ENCODE results near the gene KIF13A. TPM values are rescaled to one million over a fixed set of nuclear protein-coding genes. Genes with fewer than 3 reads are reported as not detected.

KIF13A gene
- total RNA-seq, 1 experiment from 2014 or later: 24.1 TPM

DNA sequence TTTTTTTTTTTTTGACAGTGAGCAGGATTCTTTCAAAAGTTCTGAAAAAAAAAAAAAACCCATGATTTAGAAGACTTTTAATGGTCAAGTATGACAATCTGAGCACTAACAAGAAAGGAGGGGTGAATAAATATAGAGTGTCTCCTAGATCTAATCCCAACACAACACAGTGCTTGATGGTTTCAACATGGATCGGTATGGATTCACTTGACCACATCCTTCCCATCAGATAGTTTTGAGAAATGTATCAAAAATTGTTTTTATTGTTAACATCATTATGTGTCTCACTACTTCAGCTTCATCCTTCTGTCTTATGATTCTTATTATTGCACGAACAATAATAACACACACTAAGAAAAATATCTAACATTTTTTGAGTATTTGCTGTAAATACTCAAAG, 21.0 kb downstream of the KIF13A start:
- no peaks in the 10 kb centered on the region for H3K36me3 Mint-ChIP-seq (ENCODE audit: insufficient read depth, unreplicated experiment)
- H3K9me3 Mint-ChIP-seq (ENCODE audit: unreplicated experiment): no peaks in the 10 kb centered on the region
- no peak for DNase-seq (ENCODE audit: unreplicated experiment)
- no TSS peak for BruUV-seq (replicated peaks)
- H3K4me1 Mint-ChIP-seq (ENCODE audit: insufficient read depth, unreplicated experiment): peaks cover 34% of the 10 kb centered on the region
- intact Hi-C loops (cut with micrococcal nuclease): no loop called here
- TF ChIP-seq, protein P1, sequence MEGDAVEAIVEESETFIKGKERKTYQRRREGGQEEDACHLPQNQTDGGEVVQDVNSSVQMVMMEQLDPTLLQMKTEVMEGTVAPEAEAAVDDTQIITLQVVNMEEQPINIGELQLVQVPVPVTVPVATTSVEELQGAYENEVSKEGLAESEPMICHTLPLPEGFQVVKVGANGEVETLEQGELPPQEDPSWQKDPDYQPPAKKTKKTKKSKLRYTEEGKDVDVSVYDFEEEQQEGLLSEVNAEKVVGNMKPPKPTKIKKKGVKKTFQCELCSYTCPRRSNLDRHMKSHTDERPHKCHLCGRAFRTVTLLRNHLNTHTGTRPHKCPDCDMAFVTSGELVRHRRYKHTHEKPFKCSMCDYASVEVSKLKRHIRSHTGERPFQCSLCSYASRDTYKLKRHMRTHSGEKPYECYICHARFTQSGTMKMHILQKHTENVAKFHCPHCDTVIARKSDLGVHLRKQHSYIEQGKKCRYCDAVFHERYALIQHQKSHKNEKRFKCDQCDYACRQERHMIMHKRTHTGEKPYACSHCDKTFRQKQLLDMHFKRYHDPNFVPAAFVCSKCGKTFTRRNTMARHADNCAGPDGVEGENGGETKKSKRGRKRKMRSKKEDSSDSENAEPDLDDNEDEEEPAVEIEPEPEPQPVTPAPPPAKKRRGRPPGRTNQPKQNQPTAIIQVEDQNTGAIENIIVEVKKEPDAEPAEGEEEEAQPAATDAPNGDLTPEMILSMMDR (IDR thresholded peaks at IDR 0.05; ENCODE audit: unreplicated experiment): no peak
- H3K27me3 Mint-ChIP-seq (ENCODE audit: insufficient read depth, unreplicated experiment): no peaks in the 10 kb centered on the region
- H3K4me3 Mint-ChIP-seq (ENCODE audit: unreplicated experiment): no peak overlapping the region
- ChIA-PET POLR2A (interaction anchor here (1.3 to 1.9 kb wide), 2 partner anchors 9 to 14 kb away, joined by 3 to 5 read pairs; no protein-coding TSS in a partner anchor), CTCF (no interaction called here)
- H3K27ac Mint-ChIP-seq (ENCODE audit: low read depth, unreplicated experiment): no peak overlapping the region

- H3K36me3 Mint-ChIP-seq (ENCODE audit: insufficient read depth, unreplicated experiment): no peaks in the 10 kb centered on the region
- H3K27me3 Mint-ChIP-seq (ENCODE audit: insufficient read depth, unreplicated experiment): no peaks in the 10 kb centered on the region
- H3K4me1 Mint-ChIP-seq (ENCODE audit: insufficient read depth, unreplicated experiment): peaks cover 23% of the 10 kb centered on the region
- H3K4me3 Mint-ChIP-seq (ENCODE audit: unreplicated experiment): no peak overlapping the region
- H3K27ac Mint-ChIP-seq (ENCODE audit: low read depth, unreplicated experiment): no peak overlapping the region
- no TSS peak for BruUV-seq (replicated peaks)
- no peaks in the 10 kb centered on the region for H3K9me3 Mint-ChIP-seq (ENCODE audit: unreplicated experiment)
- POLR2A ChIA-PET: interaction anchor here (0.6 to 1.9 kb wide), 4 partner anchors 9 to 15 kb away, joined by 3 to 5 read pairs (median 3); no protein-coding TSS in a partner anchor
- TF ChIP-seq, protein P1 (IDR thresholded peaks at IDR 0.05; ENCODE audit: unreplicated experiment): no peak
- CTCF ChIA-PET: no interaction called here
- DNase-seq (ENCODE audit: unreplicated experiment): no peak
- intact Hi-C loops (cut with micrococcal nuclease): no loop called here
Observed at GRCh38 chr6:17965397-17965796, 22.0 kb downstream of the KIF13A start.

DNA sequence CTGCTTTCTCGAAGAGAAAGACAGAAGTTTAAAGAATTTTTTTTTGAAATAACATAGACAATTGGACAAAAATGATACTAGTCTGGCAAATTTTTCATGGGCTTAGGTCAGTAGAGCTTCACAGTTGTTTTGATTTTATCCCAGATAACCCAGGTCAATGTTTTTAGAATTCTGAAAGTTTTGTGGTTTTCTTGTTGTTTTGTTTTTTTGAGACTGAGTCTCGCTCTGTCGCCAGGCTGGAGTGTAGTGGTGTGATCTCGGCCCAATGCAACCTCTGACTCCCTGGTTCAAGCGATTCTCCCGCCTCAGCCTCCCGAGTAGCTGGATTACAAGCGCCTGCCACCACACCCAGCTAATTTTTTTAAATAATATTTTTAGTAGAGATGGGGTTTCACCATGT, 22.8 kb downstream of the KIF13A start:
- Mint-ChIP-seq H3K36me3 (ENCODE audit: insufficient read depth, unreplicated experiment) (peaks cover 6% of the 10 kb centered on the region), H3K27ac (ENCODE audit: low read depth, unreplicated experiment) (no peak overlapping the region), H3K4me3 (ENCODE audit: unreplicated experiment) (no peak overlapping the region), H3K9me3 (ENCODE audit: unreplicated experiment) (no peaks in the 10 kb centered on the region), H3K27me3 (ENCODE audit: insufficient read depth, unreplicated experiment) (no peaks in the 10 kb centered on the region), H3K4me1 (ENCODE audit: insufficient read depth, unreplicated experiment) (peaks cover 22% of the 10 kb centered on the region)
- POLR2A ChIA-PET: interaction anchor here (1.0 to 1.9 kb wide), 4 partner anchors 9 to 16 kb away, joined by 3 to 5 read pairs (median 3); no protein-coding TSS in a partner anchor
- TF ChIP-seq, protein P1 (IDR thresholded peaks at IDR 0.05; ENCODE audit: unreplicated experiment): no peak
- CTCF ChIA-PET: interaction anchor here (0.9 kb wide), 1 partner anchor 159 kb away, joined by 3 read pairs; no protein-coding TSS in a partner anchor
- BruUV-seq (replicated peaks): no TSS peak
- no peak for DNase-seq (ENCODE audit: unreplicated experiment)
- intact Hi-C loops (cut with micrococcal nuclease): no loop called here

- Mint-ChIP-seq H3K9me3 (ENCODE audit: unreplicated experiment) (no peaks in the 10 kb centered on the region), H3K4me1 (ENCODE audit: insufficient read depth, unreplicated experiment) (peaks cover 11% of the 10 kb centered on the region), H3K4me3 (ENCODE audit: unreplicated experiment) (peak overlapping the region; percentile 13), H3K36me3 (ENCODE audit: insufficient read depth, unreplicated experiment) (peaks cover 6% of the 10 kb centered on the region), H3K27ac (ENCODE audit: low read depth, unreplicated experiment) (peak overlapping the region; percentile 64), H3K27me3 (ENCODE audit: insufficient read depth, unreplicated experiment) (no peaks in the 10 kb centered on the region)
- intact Hi-C loops (cut with micrococcal nuclease): no loop called here
- BruUV-seq (replicated peaks): no TSS peak
- POLR2A ChIA-PET: interaction anchor here (0.6 to 1.4 kb wide), 4 partner anchors 9 to 94 kb away, joined by 3 to 5 read pairs (median 4); no protein-coding TSS in a partner anchor
- DNase-seq (ENCODE audit: unreplicated experiment): peak; percentile 49
- TF ChIP-seq, protein P1 (IDR thresholded peaks at IDR 0.05; ENCODE audit: unreplicated experiment): no peak
- CTCF ChIA-PET: interaction anchor here (0.9 to 1.1 kb wide), 2 partner anchors 55 to 78 kb away, joined by 3 read pairs; no protein-coding TSS in a partner anchor
Observed at GRCh38 chr6:17962436-17963031, 24.9 kb downstream of the KIF13A start.
